Calu3 (cell line): ENCODE data around the gene SPATA18. TPM values are rescaled to one million over a fixed set of nuclear protein-coding genes. Genes with fewer than 3 reads are reported as not detected.

ENCODE experiments used
- BruUV-seq: library from RNA; stranded (reverse); fragments of 400-500 nt; replicated peaks from 2 replicates; lab custom pipeline; 2021; lab: Mats Ljungman, UMichigan
- CTCF ChIA-PET: fragments of 300-600 bp; sonication (Branson Sonifier 250); formaldehyde crosslinking; loops from one replicate; lab custom pipeline; 2022; ENCODE audit warnings: antibody characterized with exemption; lab: Charles Lee
- DNase-seq: peaks from one replicate; pipeline ENCODE4 v3.0.0; 2022
- H3K27ac Mint-ChIP-seq: one replicate; pipeline ENCODE4 v1.8.0; 2022; ENCODE audit warnings: mixed read lengths; ENCODE audit not compliant: unreplicated experiment
- H3K27me3 Mint-ChIP-seq: one replicate; pipeline ENCODE4 v1.8.0; 2022; ENCODE audit warnings: mixed read lengths; ENCODE audit not compliant: unreplicated experiment
- H3K36me3 Mint-ChIP-seq: one replicate; pipeline ENCODE4 v1.8.0; 2022; ENCODE audit warnings: mild to moderate bottlenecking, moderate library complexity, mixed read lengths; ENCODE audit not compliant: insufficient read depth, unreplicated experiment
- H3K4me1 Mint-ChIP-seq: one replicate; pipeline ENCODE4 v1.8.0; 2022; ENCODE audit warnings: mild to moderate bottlenecking, low read depth, mixed read lengths; ENCODE audit not compliant: unreplicated experiment
- H3K4me3 Mint-ChIP-seq: one replicate; pipeline ENCODE4 v1.8.0; 2022; ENCODE audit warnings: mild to moderate bottlenecking, low read depth, moderate library complexity, mixed read lengths; ENCODE audit not compliant: unreplicated experiment
- H3K9me3 Mint-ChIP-seq: one replicate; pipeline ENCODE4 v1.8.0; 2022; ENCODE audit warnings: low read depth, mixed read lengths; ENCODE audit not compliant: unreplicated experiment
- intact Hi-C: fragments of 100-400 bp; cut with micrococcal nuclease; formaldehyde crosslinking; loops from one replicate; pipeline ENCODE4 v1.10.0; 2022; ENCODE audit not compliant: unreplicated experiment
- total RNA-seq: library from RNA; stranded (reverse); gene quantifications from 2 replicates; pipeline ENCODE4 v1.2.3, GENCODE V29; 2022
- TF ChIP-seq, protein P1 (sequence below): fragments of 200-600 bp; IDR thresholded peaks from one replicate; pipeline ENCODE4 v1.8.0; 2022; ENCODE audit warnings: antibody characterized with exemption; ENCODE audit not compliant: unreplicated experiment

Gene SPATA18
- total RNA-seq, 1 experiment from 2014 or later, result not detected

GRCh38 chr4:52058275-52058674 lies 7.2 kb downstream of the SPATA18 start:
- H3K4me1 Mint-ChIP-seq, result peaks cover 10% of the 10 kb centered on the region
- DNase-seq, result no peak
- H3K9me3 Mint-ChIP-seq, result no peaks in the 10 kb centered on the region
- H3K27me3 Mint-ChIP-seq, result peaks cover 38% of the 10 kb centered on the region
- TF ChIP-seq, protein P1, sequence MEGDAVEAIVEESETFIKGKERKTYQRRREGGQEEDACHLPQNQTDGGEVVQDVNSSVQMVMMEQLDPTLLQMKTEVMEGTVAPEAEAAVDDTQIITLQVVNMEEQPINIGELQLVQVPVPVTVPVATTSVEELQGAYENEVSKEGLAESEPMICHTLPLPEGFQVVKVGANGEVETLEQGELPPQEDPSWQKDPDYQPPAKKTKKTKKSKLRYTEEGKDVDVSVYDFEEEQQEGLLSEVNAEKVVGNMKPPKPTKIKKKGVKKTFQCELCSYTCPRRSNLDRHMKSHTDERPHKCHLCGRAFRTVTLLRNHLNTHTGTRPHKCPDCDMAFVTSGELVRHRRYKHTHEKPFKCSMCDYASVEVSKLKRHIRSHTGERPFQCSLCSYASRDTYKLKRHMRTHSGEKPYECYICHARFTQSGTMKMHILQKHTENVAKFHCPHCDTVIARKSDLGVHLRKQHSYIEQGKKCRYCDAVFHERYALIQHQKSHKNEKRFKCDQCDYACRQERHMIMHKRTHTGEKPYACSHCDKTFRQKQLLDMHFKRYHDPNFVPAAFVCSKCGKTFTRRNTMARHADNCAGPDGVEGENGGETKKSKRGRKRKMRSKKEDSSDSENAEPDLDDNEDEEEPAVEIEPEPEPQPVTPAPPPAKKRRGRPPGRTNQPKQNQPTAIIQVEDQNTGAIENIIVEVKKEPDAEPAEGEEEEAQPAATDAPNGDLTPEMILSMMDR, result no peak
- no TSS peak for BruUV-seq
- CTCF ChIA-PET, result no interaction called here
- H3K27ac Mint-ChIP-seq, result no peak overlapping the region
- H3K4me3 Mint-ChIP-seq, result no peak overlapping the region
- intact Hi-C loops, result no loop called here
- H3K36me3 Mint-ChIP-seq, result no peaks in the 10 kb centered on the region

DNA sequence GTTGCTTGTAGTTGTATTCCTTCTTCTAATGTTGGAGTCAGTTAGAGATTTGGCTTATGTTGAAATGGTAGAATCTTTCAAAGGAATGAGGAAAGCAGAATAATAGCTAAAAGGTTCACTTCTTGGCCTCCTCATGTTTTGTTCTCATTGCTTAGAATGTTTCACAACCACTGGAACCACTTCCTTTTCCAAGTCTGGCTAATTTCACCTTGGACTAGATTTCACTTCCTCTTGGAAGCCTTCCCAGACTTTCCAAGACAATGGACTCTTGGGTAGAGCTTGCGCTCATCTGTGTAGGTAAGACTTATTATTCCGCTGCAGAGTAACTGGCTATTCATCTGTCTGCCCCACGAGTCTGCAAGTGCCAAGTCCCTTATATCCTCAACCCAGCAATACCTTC lies 8.3 kb downstream of the SPATA18 start:
- CTCF ChIA-PET, result no interaction called here
- no TSS peak for BruUV-seq
- Mint-ChIP-seq H3K36me3 (no peaks in the 10 kb centered on the region), H3K27me3 (peaks cover 27% of the 10 kb centered on the region), H3K4me1 (peaks cover 10% of the 10 kb centered on the region), H3K4me3 (no peak overlapping the region), H3K27ac (no peak overlapping the region), H3K9me3 (no peaks in the 10 kb centered on the region)
- intact Hi-C loops, result no loop called here
- peak; percentile 19 for DNase-seq
- TF ChIP-seq, protein P1, result no peak

DNA sequence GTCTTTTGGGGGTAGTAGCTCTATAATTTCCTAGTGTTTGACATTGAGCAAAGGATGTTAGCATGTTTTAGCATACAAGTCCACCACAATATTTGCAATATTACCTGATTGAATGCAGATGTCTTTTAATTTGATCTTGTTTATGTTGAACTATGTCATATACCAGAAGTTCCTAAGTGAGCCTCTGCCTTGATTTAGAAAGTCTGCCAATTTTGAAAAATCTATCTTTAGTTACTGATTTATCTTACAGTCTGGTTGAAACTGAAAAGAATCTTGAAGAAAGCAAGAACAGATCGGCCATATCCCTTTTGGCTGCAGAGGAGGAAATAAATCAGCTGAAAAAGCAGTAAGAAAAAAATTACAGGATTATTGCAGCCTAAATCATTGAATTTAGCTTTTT lies 18.5 kb downstream of the SPATA18 start:
- Mint-ChIP-seq H3K27me3 (peaks cover 10% of the 10 kb centered on the region), H3K4me1 (no peaks in the 10 kb centered on the region), H3K36me3 (no peaks in the 10 kb centered on the region), H3K9me3 (no peaks in the 10 kb centered on the region), H3K4me3 (no peak overlapping the region), H3K27ac (no peak overlapping the region)
- CTCF ChIA-PET, result no interaction called here
- TF ChIP-seq, protein P1, result no peak
- intact Hi-C loops, result no loop called here
- no TSS peak for BruUV-seq
- no peak for DNase-seq

DNA sequence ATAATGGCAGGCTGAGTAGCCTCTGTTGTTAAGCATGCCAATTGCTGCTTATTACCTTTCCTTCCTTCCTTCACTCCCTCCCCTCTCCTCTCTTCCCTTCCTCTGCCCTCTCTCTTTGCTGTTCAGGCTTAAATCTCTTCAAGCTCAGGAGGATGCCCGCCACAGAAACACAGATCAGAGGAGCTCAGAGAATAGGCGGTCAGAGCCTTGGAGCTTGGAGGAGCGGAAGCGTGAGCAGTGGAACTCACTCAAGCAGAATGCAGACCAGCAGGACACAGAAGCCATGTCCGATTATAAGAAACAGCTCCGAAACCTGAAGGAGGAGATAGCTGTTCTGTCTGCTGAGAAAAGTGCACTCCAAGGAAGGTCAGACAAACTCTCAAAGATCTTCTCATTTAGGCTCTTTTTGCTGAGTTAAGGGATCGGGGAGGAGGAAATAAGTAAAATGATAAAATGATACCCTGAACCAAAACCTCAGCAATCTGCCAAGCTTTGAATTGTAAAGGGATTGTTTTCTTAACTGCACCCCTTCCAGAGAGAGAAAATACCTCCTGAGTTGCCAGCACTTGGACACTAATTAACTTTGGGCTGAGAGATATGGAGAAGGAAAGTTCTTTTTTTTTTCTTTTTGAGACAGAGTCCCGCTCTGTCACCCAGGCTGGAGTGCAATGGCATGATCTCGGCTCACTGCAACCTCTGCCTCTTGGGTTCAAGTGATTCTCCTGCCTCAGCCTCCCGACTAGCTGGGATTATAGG lies 20.9 kb downstream of the SPATA18 start:
- TF ChIP-seq, protein P1, result no peak
- Mint-ChIP-seq H3K4me3 (no peak overlapping the region), H3K4me1 (no peaks in the 10 kb centered on the region), H3K9me3 (no peaks in the 10 kb centered on the region), H3K36me3 (no peaks in the 10 kb centered on the region), H3K27ac (no peak overlapping the region), H3K27me3 (peaks cover 34% of the 10 kb centered on the region)
- CTCF ChIA-PET, result no interaction called here
- no peak for DNase-seq
- intact Hi-C loops, result no loop called here
- no TSS peak for BruUV-seq
